HL-60 (cell line): ENCODE results near the gene UBASH3A.

Experiments used
- DNase-seq, 2 experiments: peaks; one replicate each; pipeline ENCODE4 v3.0.0-alpha.2; 2010 to 2020; ENCODE audit warnings: low read depth in 1 of 2, low spot score in 1 of 2
- H3K27ac ChIP-seq: fragments of 250-450 bp; sonication (Bioruptor Pico); replicated peaks from 2 replicates; pipeline ENCODE4 v1.5.1; 2020; ENCODE audit warnings: mild to moderate bottlenecking, moderate library complexity
- H3K27me3 ChIP-seq: fragments of 250-450 bp; sonication (Bioruptor Pico); 2 replicates; pipeline ENCODE4 v1.5.1; 2021; ENCODE audit warnings: mild to moderate bottlenecking, moderate library complexity; ENCODE audit not compliant: insufficient read depth, poor library complexity, severe bottlenecking
- H3K4me3 ChIP-seq: replicated peaks from 2 replicates; pipeline ENCODE4 v1.5.1; 2011; ENCODE audit warnings: mild to moderate bottlenecking, control low read depth, low read length; ENCODE audit not compliant: insufficient read depth
- GABPA ChIP-seq: IDR thresholded peaks from 2 replicates; pipeline ENCODE4 v1.6.1; 2012; ENCODE audit warnings: low read depth
- POLR2AphosphoS5 ChIP-seq: IDR thresholded peaks from 2 replicates; pipeline ENCODE4 v1.6.1; 2012; ENCODE audit warnings: low read depth
- REST ChIP-seq: IDR thresholded peaks from 2 replicates; pipeline ENCODE4 v1.6.1; 2012; ENCODE audit warnings: low read depth; ENCODE audit not compliant: insufficient replicate concordance
- SPI1 ChIP-seq: IDR thresholded peaks from 2 replicates; pipeline ENCODE4 v1.6.1; 2012; ENCODE audit warnings: low read depth, mild to moderate bottlenecking, borderline replicate concordance
- TF ChIP-seq, protein P1 (sequence below): IDR thresholded peaks from one replicate; pipeline ENCODE4 v1.5.1; 2011; ENCODE audit warnings: low read length, control low read depth, inconsistent platforms; ENCODE audit not compliant: insufficient read depth

Gene UBASH3A

GRCh38 chr21:42389449-42389835 lies 14.3 kb upstream of the UBASH3A start:
- no peak for DNase-seq
- no peak overlapping the region for H3K4me3 ChIP-seq
- TF ChIP-seq, protein P1, sequence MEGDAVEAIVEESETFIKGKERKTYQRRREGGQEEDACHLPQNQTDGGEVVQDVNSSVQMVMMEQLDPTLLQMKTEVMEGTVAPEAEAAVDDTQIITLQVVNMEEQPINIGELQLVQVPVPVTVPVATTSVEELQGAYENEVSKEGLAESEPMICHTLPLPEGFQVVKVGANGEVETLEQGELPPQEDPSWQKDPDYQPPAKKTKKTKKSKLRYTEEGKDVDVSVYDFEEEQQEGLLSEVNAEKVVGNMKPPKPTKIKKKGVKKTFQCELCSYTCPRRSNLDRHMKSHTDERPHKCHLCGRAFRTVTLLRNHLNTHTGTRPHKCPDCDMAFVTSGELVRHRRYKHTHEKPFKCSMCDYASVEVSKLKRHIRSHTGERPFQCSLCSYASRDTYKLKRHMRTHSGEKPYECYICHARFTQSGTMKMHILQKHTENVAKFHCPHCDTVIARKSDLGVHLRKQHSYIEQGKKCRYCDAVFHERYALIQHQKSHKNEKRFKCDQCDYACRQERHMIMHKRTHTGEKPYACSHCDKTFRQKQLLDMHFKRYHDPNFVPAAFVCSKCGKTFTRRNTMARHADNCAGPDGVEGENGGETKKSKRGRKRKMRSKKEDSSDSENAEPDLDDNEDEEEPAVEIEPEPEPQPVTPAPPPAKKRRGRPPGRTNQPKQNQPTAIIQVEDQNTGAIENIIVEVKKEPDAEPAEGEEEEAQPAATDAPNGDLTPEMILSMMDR: no peak
- TF ChIP-seq SPI1 (no peak), GABPA (no peak), REST (no peak)
- peaks cover 3% of the 10 kb centered on the region for H3K27me3 ChIP-seq
- no peak overlapping the region for H3K27ac ChIP-seq

DNA sequence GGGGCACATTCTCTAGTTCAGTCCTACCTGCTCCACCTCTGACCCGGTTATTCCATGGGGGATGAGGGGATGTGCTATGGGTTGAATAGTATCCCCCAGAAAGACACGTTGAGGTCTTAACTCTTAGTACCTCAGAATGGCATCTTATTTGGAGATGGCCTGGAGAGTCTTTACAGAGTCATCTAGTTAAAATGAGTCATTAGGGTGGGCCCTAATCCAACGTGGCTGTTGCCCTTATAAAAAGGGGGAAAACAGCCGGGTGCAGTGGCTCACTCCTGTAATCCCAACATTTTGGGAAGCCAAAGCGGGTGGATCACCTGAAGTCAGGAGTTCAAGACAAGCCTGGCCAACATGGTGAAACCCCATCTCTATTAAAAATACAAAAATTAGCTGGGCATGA lies 13.5 kb upstream of the UBASH3A start:
- TF ChIP-seq POLR2AphosphoS5 (no peak), SPI1 (no peak), GABPA (no peak), REST (no peak)
- TF ChIP-seq, protein P1: no peak
- no peak overlapping the region for H3K27ac ChIP-seq
- H3K4me3 ChIP-seq: no peak overlapping the region
- no peak for DNase-seq
- H3K27me3 ChIP-seq: peaks cover 3% of the 10 kb centered on the region

GRCh38 chr21:42390696-42391095 lies 13.0 kb upstream of the UBASH3A start:
- H3K4me3 ChIP-seq: no peak overlapping the region
- no peak for TF ChIP-seq SPI1
- TF ChIP-seq POLR2AphosphoS5: no peak
- TF ChIP-seq GABPA: no peak
- no peak for TF ChIP-seq REST
- TF ChIP-seq, protein P1: no peak
- peaks cover 3% of the 10 kb centered on the region for H3K27me3 ChIP-seq
- no peak for DNase-seq
- no peak overlapping the region for H3K27ac ChIP-seq
